Esophagus muscularis mucosa (tissue), 4 donors: ENCODE data around the gene AGAP5. TPM values are rescaled to one million over a fixed set of nuclear protein-coding genes. Genes with fewer than 3 reads are reported as not detected.
A peak's percentile ranks its signal among the peaks of the same experiment; 100 is the strongest.

Source experiments
- DNase-seq: peaks from one replicate; pipeline ENCODE4 v3.0.0-alpha.2; 2017; ENCODE audit errors: extremely low spot score
- H3K27ac ChIP-seq, 4 donors: fragments of 200-600 bp; sonication (generic); replicated peaks in 1 of 4; 1 replicate in 3 of 4; 2 replicates in 1 of 4; pipeline ENCODE4 v1.5.1; 2016 to 2019; ENCODE audit warnings: mild to moderate bottlenecking in 1 of 4
- H3K27me3 ChIP-seq, 4 donors: fragments of 200-600 bp; sonication (generic); one replicate each; pipeline versions ENCODE4 v1.5.1 to v1.6.0; 2016 to 2019
- H3K36me3 ChIP-seq, 4 donors: fragments of 200-600 bp; sonication (generic); one replicate each; pipeline ENCODE4 v1.5.1; 2016 to 2019
- H3K4me1 ChIP-seq, 4 donors: fragments of 200-600 bp; sonication (generic); one replicate each; pipeline ENCODE4 v1.5.1; 2016 to 2019
- H3K4me3 ChIP-seq, 4 donors: fragments of 200-600 bp; sonication (generic); 1 replicate in 2 of 4; 2 replicates in 2 of 4; pipeline ENCODE4 v1.5.1; 2016 to 2019; ENCODE audit warnings: mild to moderate bottlenecking in 4 of 4, moderate library complexity in 1 of 4
- H3K9me3 ChIP-seq, 4 donors: fragments of 200-600 bp; sonication (generic); 1 replicate in 3 of 4; 2 replicates in 1 of 4; pipeline ENCODE4 v1.5.1; 2016 to 2019
- EP300 ChIP-seq: sonication (generic); formaldehyde crosslinking; IDR thresholded peaks from one replicate; pipeline ENCODE4 v1.6.1; 2017; ENCODE audit warnings: antibody characterized with exemption
- POLR2A ChIP-seq: fragments of 450-650 bp; IDR thresholded peaks from one replicate; pipeline ENCODE4 v1.6.1; 2017; ENCODE audit warnings: antibody characterized with exemption, moderate library complexity, mild to moderate bottlenecking, low read depth
- POLR2AphosphoS5 ChIP-seq, 2 donors: sonication (generic); formaldehyde crosslinking; IDR thresholded peaks; one replicate each; pipeline ENCODE4 v1.6.1; 2017; ENCODE audit warnings: antibody characterized with exemption in 2 of 2
- WGBS: methylation state at CpG from one replicate; pipeline ENCODE4 v1.1.5; 2018; 5-methylcytosine and 5-hydroxymethylcytosine counted together
- intact Hi-C: fragments of 100-400 bp; cut with DNase I; formaldehyde crosslinking; loops from one replicate; pipeline ENCODE4 v1.15.1; 2023
- total RNA-seq, 4 donors: library from RNA; depleted of rRNA; stranded (reverse); fragments of >200 nt; gene quantifications; one replicate each; pipeline versions ENCODE4 v1.1.0 to v1.2.1, GENCODE V29; 2016
- TF ChIP-seq, protein P1 (sequence below), 3 experiments: fragments of 200-600 bp in 2 of 3; fragments of 450-650 bp in 1 of 3; sonication (generic) in 2 of 3; IDR thresholded peaks; one replicate each; pipeline ENCODE4 v1.5.1; 2017 to 2019; ENCODE audit warnings: antibody characterized with exemption in 3 of 3, mild to moderate bottlenecking in 2 of 3, moderate library complexity in 1 of 3

The AGAP5 gene
- total RNA-seq, 4 donors from 2014 or later: 2.3 to 6.6 (median 2.8) TPM

DNA sequence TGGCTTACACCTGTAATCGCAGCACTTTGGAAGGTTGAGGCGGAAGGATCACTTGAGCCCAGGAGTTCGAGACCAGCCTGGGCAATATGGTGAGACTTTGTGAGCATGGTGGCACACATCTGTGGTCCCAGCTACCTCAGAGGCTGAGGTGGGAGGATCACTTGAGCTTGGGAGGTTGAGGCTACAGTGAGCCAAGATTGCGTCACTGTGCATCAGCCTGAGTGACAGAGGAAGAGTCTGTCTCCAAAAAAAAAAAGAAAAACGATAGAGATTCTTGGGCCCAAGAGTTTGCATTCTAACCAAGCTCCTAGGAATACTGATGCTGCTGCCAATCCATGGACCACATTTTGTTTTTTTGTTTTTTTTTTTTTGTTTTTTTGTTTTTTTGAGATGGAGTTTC is 68.7 kb downstream of the AGAP5 start:
- peaks cover 11 to 17% (median 16%) of the 10 kb centered on the region in 4 donors for H3K4me1 ChIP-seq
- no peak for TF ChIP-seq EP300
- TF ChIP-seq POLR2AphosphoS5 (IDR thresholded peaks at IDR 0.05): no peak
- TF ChIP-seq POLR2A: no peak
- TF ChIP-seq, protein P1, sequence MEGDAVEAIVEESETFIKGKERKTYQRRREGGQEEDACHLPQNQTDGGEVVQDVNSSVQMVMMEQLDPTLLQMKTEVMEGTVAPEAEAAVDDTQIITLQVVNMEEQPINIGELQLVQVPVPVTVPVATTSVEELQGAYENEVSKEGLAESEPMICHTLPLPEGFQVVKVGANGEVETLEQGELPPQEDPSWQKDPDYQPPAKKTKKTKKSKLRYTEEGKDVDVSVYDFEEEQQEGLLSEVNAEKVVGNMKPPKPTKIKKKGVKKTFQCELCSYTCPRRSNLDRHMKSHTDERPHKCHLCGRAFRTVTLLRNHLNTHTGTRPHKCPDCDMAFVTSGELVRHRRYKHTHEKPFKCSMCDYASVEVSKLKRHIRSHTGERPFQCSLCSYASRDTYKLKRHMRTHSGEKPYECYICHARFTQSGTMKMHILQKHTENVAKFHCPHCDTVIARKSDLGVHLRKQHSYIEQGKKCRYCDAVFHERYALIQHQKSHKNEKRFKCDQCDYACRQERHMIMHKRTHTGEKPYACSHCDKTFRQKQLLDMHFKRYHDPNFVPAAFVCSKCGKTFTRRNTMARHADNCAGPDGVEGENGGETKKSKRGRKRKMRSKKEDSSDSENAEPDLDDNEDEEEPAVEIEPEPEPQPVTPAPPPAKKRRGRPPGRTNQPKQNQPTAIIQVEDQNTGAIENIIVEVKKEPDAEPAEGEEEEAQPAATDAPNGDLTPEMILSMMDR (IDR thresholded peaks at IDR 0.05): no peak
- H3K4me3 ChIP-seq: no peak overlapping the region
- intact Hi-C loops: loop anchor here (5.0 kb wide), 2 partner anchors 42 to 102 kb away; no protein-coding TSS in a partner anchor
- H3K27ac ChIP-seq: no peak overlapping the region
- H3K36me3 ChIP-seq: no peaks in the 10 kb centered on the region
- no peak for DNase-seq
- no peaks in the 10 kb centered on the region for H3K9me3 ChIP-seq
- WGBS: 93% methylated on average over 5 of the region's 5 CpGs
- no peaks in the 10 kb centered on the region for H3K27me3 ChIP-seq

DNA sequence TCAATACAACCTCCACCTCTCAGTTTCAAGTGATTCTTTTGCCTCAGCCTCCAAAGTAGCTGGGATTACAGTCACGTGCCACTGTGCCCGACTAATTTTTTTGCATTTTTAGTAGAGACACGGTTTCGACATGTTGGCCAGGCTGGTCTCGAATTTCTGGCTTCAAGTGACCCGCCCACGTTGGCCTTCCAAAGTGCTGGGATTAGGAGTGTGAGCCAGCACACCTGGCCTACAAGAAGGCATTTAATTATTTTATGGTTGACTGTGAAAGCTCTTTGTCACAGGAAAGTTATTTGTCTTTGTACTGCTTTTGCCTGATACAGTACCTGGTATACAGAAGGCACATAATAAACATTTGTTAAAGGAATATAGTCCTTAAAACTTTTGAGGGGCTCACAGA is 69.5 kb downstream of the AGAP5 start:
- peaks cover 11 to 17% (median 16%) of the 10 kb centered on the region in 4 donors for H3K4me1 ChIP-seq
- H3K27ac ChIP-seq: no peak overlapping the region
- intact Hi-C loops: loop anchor here (5.0 kb wide), 2 partner anchors 41 to 101 kb away; no protein-coding TSS in a partner anchor
- no peak for DNase-seq
- no peaks in the 10 kb centered on the region for H3K27me3 ChIP-seq
- H3K36me3 ChIP-seq: no peaks in the 10 kb centered on the region
- 62% methylated on average over 7 of the region's 7 CpGs for WGBS
- TF ChIP-seq, protein P1 (IDR thresholded peaks at IDR 0.05): no peak
- TF ChIP-seq POLR2A (no peak), EP300 (no peak), POLR2AphosphoS5 (IDR thresholded peaks at IDR 0.05) (no peak)
- no peak overlapping the region for H3K4me3 ChIP-seq
- no peaks in the 10 kb centered on the region for H3K9me3 ChIP-seq

DNA sequence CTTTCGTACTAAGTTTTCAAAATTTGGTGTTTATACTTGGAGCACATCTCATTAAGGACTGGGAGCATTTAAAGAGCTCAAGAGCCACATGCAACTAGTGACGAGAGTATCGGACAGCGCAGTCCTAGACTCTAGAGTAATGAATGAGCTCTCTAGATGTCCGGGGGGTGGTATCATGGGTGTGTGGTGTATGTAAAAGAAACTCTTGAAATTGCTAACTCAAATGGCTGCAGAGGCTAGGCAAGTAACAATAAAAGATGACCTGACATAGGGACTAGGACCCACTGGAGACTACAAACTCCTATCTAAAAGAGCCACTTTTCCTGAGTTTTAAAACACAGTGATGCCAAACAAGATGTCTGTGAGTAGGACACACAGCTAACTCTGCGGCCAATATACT is 70.6 kb downstream of the AGAP5 start:
- DNase-seq: no peak
- peaks cover 11 to 17% (median 16%) of the 10 kb centered on the region in 4 donors for H3K4me1 ChIP-seq
- 95% methylated on average over 6 of the region's 6 CpGs for WGBS
- intact Hi-C loops: loop anchor here (5.0 kb wide), 2 partner anchors 40 to 100 kb away; no protein-coding TSS in a partner anchor
- H3K36me3 ChIP-seq: no peaks in the 10 kb centered on the region
- TF ChIP-seq POLR2AphosphoS5 (IDR thresholded peaks at IDR 0.05) (no peak), EP300 (no peak), POLR2A (no peak)
- TF ChIP-seq, protein P1 (IDR thresholded peaks at IDR 0.05): no peak
- no peak overlapping the region for H3K4me3 ChIP-seq
- no peaks in the 10 kb centered on the region for H3K27me3 ChIP-seq
- H3K27ac ChIP-seq: no peak overlapping the region
- no peaks in the 10 kb centered on the region for H3K9me3 ChIP-seq

DNA sequence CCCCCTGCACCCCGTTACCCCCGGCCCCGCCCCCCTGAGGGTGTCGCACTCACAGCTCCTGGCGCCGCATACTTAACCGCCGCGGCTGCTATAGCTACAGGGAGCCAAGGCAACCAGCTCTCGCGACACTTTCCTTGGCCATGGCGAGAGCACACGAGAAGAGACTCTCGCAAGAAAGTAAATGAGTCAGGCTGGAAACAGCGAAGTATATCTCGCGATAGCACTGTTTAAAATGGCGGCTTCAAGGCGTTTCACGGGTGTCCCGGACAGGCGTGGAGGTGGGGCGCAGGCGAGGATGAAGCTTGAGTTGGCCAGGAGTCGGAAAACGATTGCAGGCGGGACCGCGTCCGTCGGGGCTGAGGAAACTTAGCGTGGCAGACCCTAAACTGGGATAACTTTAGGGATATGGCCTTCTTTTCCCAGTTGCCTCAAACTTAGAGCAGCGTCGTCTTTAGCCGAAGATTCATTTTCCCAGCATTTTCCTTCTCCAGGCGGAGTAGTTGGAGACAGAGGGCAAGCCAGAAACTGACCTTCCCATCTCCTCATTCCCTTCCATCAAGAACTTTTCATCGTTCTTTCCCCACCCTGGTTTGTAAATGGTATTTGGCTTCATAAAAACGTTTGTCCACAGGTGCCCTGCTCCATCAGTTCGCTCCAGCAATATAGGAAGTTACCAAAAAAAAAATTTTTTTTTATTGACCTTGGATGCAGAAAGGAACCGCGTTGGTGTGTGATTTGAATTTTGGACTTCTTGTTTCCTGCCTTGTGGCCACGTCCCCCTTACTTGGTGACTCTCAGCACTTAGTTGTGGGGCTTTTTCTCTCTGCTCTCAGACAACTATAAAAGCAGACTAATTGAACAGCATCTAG is 71.8 kb downstream of the AGAP5 start:
- Histone ChIP-seq H3K27ac (peak overlapping the region; percentile 81 to 89 (median 82)), H3K4me3 (peak overlapping the region; percentile 69 to 95 (median 82)), H3K36me3 (no peaks in the 10 kb centered on the region), H3K27me3 (no peaks in the 10 kb centered on the region), H3K4me1 (peaks cover 11 to 17% (median 16%) of the 10 kb centered on the region in 4 donors), H3K9me3 (no peaks in the 10 kb centered on the region)
- intact Hi-C loops: loop anchor here (5.0 kb wide), 2 partner anchors 39 to 99 kb away; no protein-coding TSS in a partner anchor
- DNase-seq: peak; percentile 95
- 3% methylated on average over 36 of the region's 42 CpGs for WGBS
- TF ChIP-seq, protein P1 (IDR thresholded peaks at IDR 0.05): peak in 1 of 3 experiments; percentile 12
- TF ChIP-seq EP300 (no peak), POLR2A (no peak), POLR2AphosphoS5 (IDR thresholded peaks at IDR 0.05) (peak; percentile 82 to 88)
